GM23338 (cell line): ENCODE results near the gene REM2.

Experiments used
- CREB1 ChIP-seq: fragments of 250-450 bp; sonication (Bioruptor Pico); IDR thresholded peaks from 2 replicates; pipeline ENCODE4 v1.5.0; 2020; ENCODE audit warnings: low read depth, mild to moderate bottlenecking, moderate library complexity
- CTCF ChIP-seq, 2 experiments: fragments of 200-600 bp in 1 of 2; sonication (generic) in 1 of 2; conservative IDR thresholded peaks; 2 replicates each; pipeline versions ENCODE4 v1.5.1 to v1.6.1; 2016 to 2017; ENCODE audit warnings: antibody characterized with exemption in 2 of 2, low read depth in 2 of 2, mild to moderate bottlenecking in 2 of 2, moderate library complexity in 1 of 2
- ETS1 ChIP-seq: IDR thresholded peaks from 2 replicates; pipeline ENCODE4 v1.6.1; 2016; ENCODE audit warnings: antibody characterized with exemption
- EZH2 ChIP-seq: fragments of 200-600 bp; sonication (generic); IDR thresholded peaks from one replicate; pipeline ENCODE4 v1.8.0; 2017; ENCODE audit warnings: antibody characterized with exemption, mild to moderate bottlenecking, low read depth; ENCODE audit not compliant: unreplicated experiment
- EZH2phosphoT487 ChIP-seq: fragments of 200-600 bp; sonication (generic); IDR thresholded peaks from one replicate; pipeline ENCODE4 v1.8.1; 2018; ENCODE audit warnings: antibody characterized with exemption; ENCODE audit not compliant: unreplicated experiment
- JUNB ChIP-seq: IDR thresholded peaks from one replicate; pipeline ENCODE4 v1.6.1; 2016; ENCODE audit warnings: antibody characterized with exemption; ENCODE audit not compliant: unreplicated experiment
- POLR2AphosphoS5 ChIP-seq: IDR thresholded peaks from 2 replicates; pipeline ENCODE4 v1.6.1; 2016; ENCODE audit warnings: antibody characterized with exemption, low read depth
- ZNF462 ChIP-seq: fragments of 250-450 bp; sonication (Bioruptor Pico); IDR thresholded peaks from 2 replicates; pipeline ENCODE4 v1.5.0; 2020; ENCODE audit warnings: mild to moderate bottlenecking, moderate library complexity
- TF ChIP-seq, protein P1 (sequence below): IDR thresholded peaks from one replicate; pipeline ENCODE4 v1.6.1; 2018; ENCODE audit warnings: antibody characterized with exemption; ENCODE audit not compliant: unreplicated experiment

GRCh38 chr14:22888662-22889061, 5.6 kb downstream of the REM2 start:
- no peak for TF ChIP-seq CTCF (conservative IDR thresholded peaks at IDR 0.05; ENCODE audit: low read depth in 2 of 2)
- no peak for TF ChIP-seq POLR2AphosphoS5
- TF ChIP-seq CREB1, result no peak
- no peak for TF ChIP-seq JUNB
- TF ChIP-seq, protein P1, sequence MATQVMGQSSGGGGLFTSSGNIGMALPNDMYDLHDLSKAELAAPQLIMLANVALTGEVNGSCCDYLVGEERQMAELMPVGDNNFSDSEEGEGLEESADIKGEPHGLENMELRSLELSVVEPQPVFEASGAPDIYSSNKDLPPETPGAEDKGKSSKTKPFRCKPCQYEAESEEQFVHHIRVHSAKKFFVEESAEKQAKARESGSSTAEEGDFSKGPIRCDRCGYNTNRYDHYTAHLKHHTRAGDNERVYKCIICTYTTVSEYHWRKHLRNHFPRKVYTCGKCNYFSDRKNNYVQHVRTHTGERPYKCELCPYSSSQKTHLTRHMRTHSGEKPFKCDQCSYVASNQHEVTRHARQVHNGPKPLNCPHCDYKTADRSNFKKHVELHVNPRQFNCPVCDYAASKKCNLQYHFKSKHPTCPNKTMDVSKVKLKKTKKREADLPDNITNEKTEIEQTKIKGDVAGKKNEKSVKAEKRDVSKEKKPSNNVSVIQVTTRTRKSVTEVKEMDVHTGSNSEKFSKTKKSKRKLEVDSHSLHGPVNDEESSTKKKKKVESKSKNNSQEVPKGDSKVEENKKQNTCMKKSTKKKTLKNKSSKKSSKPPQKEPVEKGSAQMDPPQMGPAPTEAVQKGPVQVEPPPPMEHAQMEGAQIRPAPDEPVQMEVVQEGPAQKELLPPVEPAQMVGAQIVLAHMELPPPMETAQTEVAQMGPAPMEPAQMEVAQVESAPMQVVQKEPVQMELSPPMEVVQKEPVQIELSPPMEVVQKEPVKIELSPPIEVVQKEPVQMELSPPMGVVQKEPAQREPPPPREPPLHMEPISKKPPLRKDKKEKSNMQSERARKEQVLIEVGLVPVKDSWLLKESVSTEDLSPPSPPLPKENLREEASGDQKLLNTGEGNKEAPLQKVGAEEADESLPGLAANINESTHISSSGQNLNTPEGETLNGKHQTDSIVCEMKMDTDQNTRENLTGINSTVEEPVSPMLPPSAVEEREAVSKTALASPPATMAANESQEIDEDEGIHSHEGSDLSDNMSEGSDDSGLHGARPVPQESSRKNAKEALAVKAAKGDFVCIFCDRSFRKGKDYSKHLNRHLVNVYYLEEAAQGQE, result no peak
- TF ChIP-seq EZH2, result no peak
- TF ChIP-seq ZNF462 (CRISPR knock-in tag), result no peak
- TF ChIP-seq EZH2phosphoT487, result no peak
- TF ChIP-seq ETS1, result no peak
